Measurements from ENCODE around the gene COMMD9. TPM values are rescaled to one million over a fixed set of nuclear protein-coding genes. Genes with fewer than 3 reads are reported as not detected.

The COMMD9 gene
- total and polyA plus RNA-seq, 2 of the 8 experiments (the other 6 are each of a cell fraction or from before 2014, with no cell fraction given), result 42.5 to 49.1 TPM

DNA sequence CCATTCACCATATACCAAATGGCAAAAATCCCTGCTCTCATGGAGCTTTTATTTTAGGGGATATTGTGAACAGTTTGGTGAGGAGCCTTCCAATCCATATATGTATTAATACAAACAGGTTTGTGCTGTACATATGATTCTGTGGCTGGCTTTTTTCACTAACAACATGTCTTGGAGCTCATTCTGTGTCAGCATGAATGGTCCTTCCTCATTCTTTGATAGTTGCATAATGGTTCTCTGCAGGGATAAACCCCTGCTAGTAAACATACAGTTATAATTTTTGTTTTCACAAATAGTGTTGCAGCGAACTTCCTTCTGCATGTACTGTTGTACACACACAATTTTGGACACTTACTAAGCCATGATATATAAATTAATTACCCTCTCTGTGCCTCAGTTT, 15.1 kb upstream of the COMMD9 start:
- DNase-seq (ENCODE audit: low read depth in 1 of 2, low spot score in 2 of 2), result no peak
- no peak overlapping the region for H3K18ac ChIP-seq (ENCODE audit: extremely low read depth, low read length)

More for the DNA sequence above, 15.1 kb upstream of the COMMD9 start:
- no peaks in the 10 kb centered on the region for H3K9me3 ChIP-seq (ENCODE audit: insufficient read depth in 2 of 2, low read depth in 1 of 2, low read length in 1 of 2)
- no peak overlapping the region for H3K4me3 ChIP-seq (ENCODE audit: extremely low read depth in 1 of 4, insufficient read depth in 2 of 4, low read depth in 3 of 4, low read length in 4 of 4)
- no peaks in the 10 kb centered on the region for H3K27me3 ChIP-seq (replicated peaks in 1 of 4; ENCODE audit: control insufficient read depth in 3 of 4, extremely low read depth in 1 of 4, insufficient read depth in 3 of 4, low read length in 3 of 4)
- CTCF ChIA-PET (ENCODE audit: partially characterized antibody), result interaction anchor here (0.6 to 5.4 kb wide), 7 partner anchors 8 to 189 kb away, joined by 3 to 37 read pairs (median 4); partner anchors contain the start of gene PRR5L
- no peak overlapping the region for H2AK5ac ChIP-seq (ENCODE audit: low read depth, low read length)
- H3K4ac ChIP-seq (replicated peaks; ENCODE audit: insufficient read length, low read depth, low read length), result no peak overlapping the region
- H2BK15ac ChIP-seq (ENCODE audit: low read length), result no peak overlapping the region
- POLR2A ChIA-PET (ENCODE audit: partially characterized antibody), result interaction anchor here (0.5 to 0.6 kb wide), 2 partner anchors 52 to 130 kb away, joined by 3 read pairs; no protein-coding TSS in a partner anchor
- no peaks in the 10 kb centered on the region for H3K4me1 ChIP-seq (replicated peaks in 1 of 4; ENCODE audit: control insufficient read depth in 3 of 4, insufficient read depth in 4 of 4, low read length in 3 of 4)
- H2AFZ ChIP-seq (ENCODE audit: low read length), result no peak overlapping the region
- H3K56ac ChIP-seq (replicated peaks; ENCODE audit: insufficient read length, low read depth, low read length), result no peak overlapping the region
- H4K20me1 ChIP-seq (replicated peaks in 1 of 2; ENCODE audit: control insufficient read depth in 1 of 2, insufficient read depth in 2 of 2, low read length in 2 of 2), result no peaks in the 10 kb centered on the region
- FAIRE-seq, result no peak
- TF ChIP-seq SP1 (IDR thresholded peaks at IDR 0.05; ENCODE audit: low read depth, low read length) (no peak), CBX8 (IDR thresholded peaks at IDR 0.05; ENCODE audit: borderline replicate concordance, low read depth, low read length) (no peak), CHD1 (IDR thresholded peaks at IDR 0.05; ENCODE audit: low read depth, low read length) (no peak), SP2 (IDR thresholded peaks at IDR 0.05; ENCODE audit: low read length) (no peak), POU5F1 (IDR thresholded peaks at IDR 0.05; ENCODE audit: low read depth, low read length) (no peak), CTBP2 (IDR thresholded peaks at IDR 0.05; ENCODE audit: borderline replicate concordance, insufficient read depth, insufficient read length, low read length) (no peak)
- TF ChIP-seq, protein P1, sequence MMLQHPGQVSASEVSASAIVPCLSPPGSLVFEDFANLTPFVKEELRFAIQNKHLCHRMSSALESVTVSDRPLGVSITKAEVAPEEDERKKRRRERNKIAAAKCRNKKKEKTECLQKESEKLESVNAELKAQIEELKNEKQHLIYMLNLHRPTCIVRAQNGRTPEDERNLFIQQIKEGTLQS (IDR thresholded peaks at IDR 0.05; ENCODE audit: insufficient read depth, low read depth, low read length), result no peak
- WGBS, 2 experiments (ENCODE audit: extremely low coverage in 1 of 2, insufficient coverage in 1 of 2, insufficient read length in 1 of 2, insufficient replicate concordance in 2 of 2, low coverage in 1 of 2, low lambda C conversion rate in 2 of 2, missing lambda C conversion rate in 1 of 2), result 87% methylated on average over 1 of the region's 1 CpG; no CpG with 5 or more reads in 1 of the 2 experiments
- H3K79me1 ChIP-seq (ENCODE audit: low read depth, low read length), result no peaks in the 10 kb centered on the region
- H4K8ac ChIP-seq (ENCODE audit: extremely low read depth, insufficient read depth, low read length), result no peak overlapping the region
- no peak overlapping the region for H2BK120ac ChIP-seq (replicated peaks; ENCODE audit: low read depth, low read length)
- no peak overlapping the region for H4K91ac ChIP-seq (replicated peaks; ENCODE audit: insufficient read length, low read length)
- no peak overlapping the region for H3K4me2 ChIP-seq (ENCODE audit: insufficient read depth in 1 of 2, low read depth in 2 of 2, low read length in 2 of 2)
- no peak overlapping the region for H3K27ac ChIP-seq (ENCODE audit: low read depth, low read length)
- H3K79me2 ChIP-seq (ENCODE audit: control insufficient read depth in 1 of 2, insufficient read depth in 2 of 2, low read length in 2 of 2), result no peaks in the 10 kb centered on the region
- no peak overlapping the region for H2BK20ac ChIP-seq (ENCODE audit: low read length)
- no peaks in the 10 kb centered on the region for H3K36me3 ChIP-seq (ENCODE audit: control insufficient read depth in 2 of 4, insufficient read depth in 4 of 4, low read length in 3 of 4)
- H3K9ac ChIP-seq (replicated peaks in 1 of 4; ENCODE audit: extremely low read depth in 1 of 4, low read depth in 3 of 4, low read length in 3 of 4), result no peak overlapping the region
- H3K23me2 ChIP-seq (ENCODE audit: low read depth, low read length), result peaks cover under 1% of the 10 kb centered on the region; the same call in 1 of the 2 replicates
- H3K23ac ChIP-seq (ENCODE audit: insufficient read length), result no peak overlapping the region
- no peak overlapping the region for H4K5ac ChIP-seq (ENCODE audit: insufficient read length, low read depth, low read length)
- H2BK12ac ChIP-seq (ENCODE audit: low read depth, low read length), result no peak overlapping the region
- no peak overlapping the region for H3K14ac ChIP-seq (ENCODE audit: insufficient read length)
- H2BK5ac ChIP-seq (ENCODE audit: low read depth, low read length), result no peak overlapping the region

Measured in H1 (cell line).